ENCODE results near the gene DSCAML1. TPM values are rescaled to one million over a fixed set of nuclear protein-coding genes. Genes with fewer than 3 reads are reported as not detected.
"Not testable (repeated sequence)": the region's sequence is repeated elsewhere in the genome, so short reads cannot be mapped to it uniquely, and the experiment has no call there.

DSCAML1 gene
- total RNA-seq, 1 donor: not detected

GRCh38 chr11:117410238-117410637 lies 386.8 kb downstream of the DSCAML1 start:
- TF ChIP-seq CTCF (IDR thresholded peaks at IDR 0.05; ENCODE audit: insufficient read depth, low read depth, low read length): no peak
- DNase-seq (ENCODE audit: low read depth): no peak
- no peak overlapping the region for H3K4me3 ChIP-seq (ENCODE audit: low read depth, low read length)

- DNase-seq (ENCODE audit: low read depth): no peak
Measured at GRCh38 chr11:117409511-117409910, 387.5 kb downstream of the DSCAML1 start.

GRCh38 chr11:117408356-117408755 lies 388.7 kb downstream of the DSCAML1 start:
- TF ChIP-seq CTCF (IDR thresholded peaks at IDR 0.05; ENCODE audit: insufficient read depth, low read depth, low read length): no peak
- H3K4me3 ChIP-seq (ENCODE audit: low read depth, low read length): no peak overlapping the region
- no peak for DNase-seq (ENCODE audit: low read depth)

More at GRCh38 chr11:117409511-117409910, 387.5 kb downstream of the DSCAML1 start:
- TF ChIP-seq CTCF (IDR thresholded peaks at IDR 0.05; ENCODE audit: insufficient read depth, low read depth, low read length): no peak
- H3K4me3 ChIP-seq (ENCODE audit: low read depth, low read length): no peak overlapping the region

GRCh38 chr11:117407016-117407415 lies 390.0 kb downstream of the DSCAML1 start:
- TF ChIP-seq CTCF (IDR thresholded peaks at IDR 0.05; ENCODE audit: insufficient read depth, low read depth, low read length): no peak
- H3K4me3 ChIP-seq (ENCODE audit: low read depth, low read length): no peak overlapping the region
- no peak for DNase-seq (ENCODE audit: low read depth)

GRCh38 chr11:117405898-117406297 lies 391.1 kb downstream of the DSCAML1 start:
- not testable (repeated sequence) for DNase-seq (ENCODE audit: low read depth); H3K4me3 ChIP-seq (ENCODE audit: low read depth, low read length)

GRCh38 chr11:117399100-117399840 lies 397.7 kb downstream of the DSCAML1 start:
- DNase-seq (ENCODE audit: low read depth): not testable (repeated sequence)

GRCh38 chr11:117398618-117399017 lies 398.4 kb downstream of the DSCAML1 start:
- DNase-seq (ENCODE audit: low read depth); H3K4me3 ChIP-seq (ENCODE audit: low read depth, low read length): not testable (repeated sequence)

More at GRCh38 chr11:117399100-117399840, 397.7 kb downstream of the DSCAML1 start:
- not testable (repeated sequence) for H3K4me3 ChIP-seq (ENCODE audit: low read depth, low read length)

- no peak for DNase-seq (ENCODE audit: low read depth)
- no peak overlapping the region for H3K4me3 ChIP-seq (ENCODE audit: low read depth, low read length)
- TF ChIP-seq CTCF (IDR thresholded peaks at IDR 0.05; ENCODE audit: insufficient read depth, low read depth, low read length): no peak
Measured at GRCh38 chr11:117396970-117397369, 400.0 kb downstream of the DSCAML1 start.
